Measurements from ENCODE around the gene SPDYE16.
"Not testable (repeated sequence)": the region's sequence is repeated elsewhere in the genome, so short reads cannot be mapped to it uniquely, and the experiment has no call there.

SPDYE16 gene

DNA sequence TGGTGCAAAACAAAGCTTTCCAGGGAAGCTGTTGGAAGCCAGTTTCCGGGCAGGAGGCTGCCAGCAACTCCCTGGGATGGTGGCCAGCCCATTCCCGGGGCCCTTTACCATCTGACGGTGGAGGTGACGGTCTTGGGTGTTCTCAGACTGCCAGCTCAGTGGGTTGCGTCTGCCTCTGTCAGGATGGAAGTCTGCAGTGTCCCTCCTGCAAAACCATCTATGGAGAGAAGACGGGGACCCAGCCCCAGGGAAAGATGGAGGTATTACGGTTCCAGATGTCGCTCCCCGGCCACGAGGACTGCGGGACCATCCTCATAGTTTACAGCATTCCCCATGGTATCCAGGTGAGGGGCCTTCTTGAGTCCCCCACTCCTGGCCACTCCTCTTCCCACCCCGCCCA lies 39.9 kb downstream of the SPDYE16 start:
- DNase-seq: not testable (repeated sequence)

DNA sequence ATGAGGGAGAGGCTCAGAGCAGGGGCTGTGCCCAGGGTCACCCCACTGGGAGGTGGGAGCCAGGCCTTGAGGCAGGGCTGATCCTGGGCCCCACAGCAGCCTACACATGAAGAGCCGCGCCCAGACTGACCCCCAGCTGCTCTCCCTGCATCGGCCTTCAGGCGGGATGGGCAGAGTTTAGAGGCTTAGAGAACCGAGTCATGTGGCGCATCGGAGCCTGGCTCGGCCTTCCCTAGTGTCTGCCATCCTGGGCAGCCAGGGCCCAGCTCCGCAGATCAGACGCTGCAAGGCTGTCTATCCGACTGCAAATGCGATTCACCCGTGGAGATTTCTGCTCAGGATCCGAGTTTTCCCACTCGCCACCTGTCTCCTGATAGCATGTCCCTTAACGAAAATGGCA lies 40.3 kb downstream of the SPDYE16 start:
- DNase-seq: not testable (repeated sequence)

DNA sequence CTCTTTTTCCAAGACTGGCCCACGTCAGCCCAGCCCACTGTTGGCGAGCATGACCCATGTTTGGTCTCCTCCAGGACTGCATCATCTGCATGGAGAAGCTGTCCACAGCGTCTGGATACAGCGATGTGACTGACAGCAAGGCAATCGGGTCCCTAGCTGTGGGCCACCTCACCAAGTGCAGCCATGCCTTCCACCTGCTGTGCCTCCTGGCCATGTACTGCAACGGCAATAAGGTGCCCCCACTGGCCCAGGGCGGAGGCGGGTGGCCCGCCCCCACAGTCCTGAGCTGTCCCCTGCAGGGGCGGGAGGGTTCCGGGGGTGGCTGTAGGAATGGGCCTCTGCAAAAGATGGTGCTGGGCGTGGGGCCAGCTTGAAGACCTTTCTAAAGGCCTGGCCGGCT lies 40.9 kb downstream of the SPDYE16 start:
- DNase-seq: not testable (repeated sequence)

DNA sequence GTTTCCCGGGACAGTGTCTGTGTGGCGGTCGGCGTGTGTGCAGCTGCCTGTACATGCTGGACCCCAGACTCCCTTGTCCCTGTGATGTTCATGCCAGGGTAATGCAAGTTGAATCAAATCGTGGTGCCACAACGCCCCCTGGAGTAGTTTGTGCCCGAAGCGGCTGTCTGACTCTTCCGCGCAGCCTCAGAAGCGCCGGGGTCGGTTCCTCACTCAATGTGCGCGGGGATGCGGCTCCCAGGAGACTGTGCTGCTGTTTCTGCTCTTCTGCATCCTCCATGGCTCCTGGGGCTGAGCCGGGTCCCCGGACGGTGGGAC lies 43.2 kb downstream of the SPDYE16 start:
- not testable (repeated sequence) for DNase-seq

DNA sequence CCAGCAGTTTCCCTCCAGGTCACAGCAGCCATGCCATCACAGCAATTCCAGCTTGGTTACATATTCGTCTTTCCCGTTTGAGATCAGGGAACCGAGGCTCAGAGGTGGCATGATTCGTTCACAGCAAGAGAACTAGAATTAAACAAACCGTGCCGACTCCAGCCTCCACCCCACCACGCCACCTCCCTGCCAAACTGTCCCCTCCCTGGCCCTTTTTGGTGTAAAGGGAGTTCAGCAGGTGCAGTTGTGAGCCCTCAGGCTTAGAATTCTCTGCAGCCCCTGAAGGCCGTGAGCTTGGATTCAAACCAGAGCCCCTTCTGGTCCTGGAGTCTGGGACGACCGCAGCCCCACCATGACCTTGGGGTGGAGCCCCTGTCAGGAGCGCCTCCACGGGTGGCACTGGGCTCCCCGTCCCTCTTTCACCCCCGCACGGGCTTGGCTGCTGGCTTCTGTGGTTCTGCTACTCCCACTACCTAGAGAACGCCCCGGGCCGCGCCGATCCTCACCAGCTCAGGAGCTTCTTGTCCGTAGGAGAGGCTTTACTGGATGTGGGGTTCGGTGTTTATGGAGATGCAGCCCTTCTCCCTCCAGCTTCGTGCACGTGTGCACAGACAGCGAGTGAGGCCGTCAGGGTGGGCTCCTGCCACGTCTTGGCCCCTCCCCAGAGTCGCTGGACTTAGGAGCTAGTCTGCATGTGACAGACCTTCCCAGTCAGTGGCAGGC lies 43.7 kb downstream of the SPDYE16 start:
- not testable (repeated sequence) for DNase-seq

DNA sequence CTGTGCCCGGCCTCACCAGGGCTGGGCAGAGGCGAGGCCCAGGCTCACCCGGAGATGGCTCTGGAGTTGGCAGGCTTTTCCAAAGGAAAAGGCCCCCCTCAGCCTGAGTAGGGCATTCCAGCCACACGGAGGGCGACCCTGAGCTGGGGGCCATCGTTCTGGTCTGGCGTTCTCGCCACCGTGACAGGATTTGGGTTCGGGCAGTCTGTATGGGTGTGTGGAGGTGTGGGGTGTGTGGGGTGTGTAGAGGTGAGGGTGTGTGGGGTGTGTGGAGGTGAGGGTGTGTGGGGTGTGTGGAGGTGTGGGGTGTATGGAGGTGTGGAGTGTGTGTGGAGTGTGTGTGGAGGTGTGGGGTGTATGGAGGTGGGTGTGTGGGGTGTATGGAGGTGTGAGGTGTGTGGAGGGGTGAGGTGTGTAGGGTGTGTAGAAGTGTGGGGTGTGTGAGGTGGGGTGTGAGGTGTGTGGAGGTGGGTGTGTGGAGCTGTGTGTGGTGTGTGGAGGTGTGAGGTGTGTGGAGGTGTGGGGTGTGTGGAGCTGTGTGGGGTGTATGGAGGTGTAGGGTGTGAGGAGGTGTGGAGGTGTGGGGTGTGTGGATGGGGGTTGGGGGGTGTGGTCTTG lies 44.4 kb downstream of the SPDYE16 start:
- DNase-seq: not testable (repeated sequence)

DNA sequence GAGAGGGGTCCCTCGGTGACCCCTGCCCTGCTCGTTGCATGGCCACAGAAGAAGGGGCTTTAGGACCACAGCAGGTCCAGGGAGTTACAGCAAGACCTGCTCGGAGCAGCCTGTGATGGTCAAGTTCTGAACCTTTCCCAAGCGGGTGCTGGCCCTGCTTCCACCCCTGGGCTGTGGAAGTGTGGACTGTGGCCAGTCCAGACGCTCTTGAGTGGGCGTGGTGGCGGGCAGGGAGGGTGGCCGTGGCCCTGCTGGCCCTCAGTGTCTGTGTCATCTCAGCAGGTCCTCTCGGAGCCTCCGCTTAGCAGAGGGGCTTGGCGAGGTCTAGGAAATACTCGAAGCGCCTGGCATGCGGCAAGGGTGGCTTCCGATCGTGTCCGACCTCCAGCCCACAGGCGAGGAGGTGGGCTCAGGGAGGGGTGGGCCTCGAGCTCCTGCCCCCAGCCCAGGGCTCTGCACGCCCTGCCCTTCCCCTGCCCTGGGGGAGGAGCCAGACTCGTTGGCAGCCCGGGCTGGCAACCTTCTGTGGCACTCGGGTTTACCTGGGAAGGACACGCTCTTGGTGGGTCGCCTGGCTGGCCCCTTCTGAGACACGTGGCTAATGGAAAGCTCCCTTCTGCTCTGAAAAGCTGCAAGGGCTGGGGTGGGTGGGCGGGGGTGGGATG lies 45.0 kb downstream of the SPDYE16 start:
- DNase-seq: not testable (repeated sequence)

DNA sequence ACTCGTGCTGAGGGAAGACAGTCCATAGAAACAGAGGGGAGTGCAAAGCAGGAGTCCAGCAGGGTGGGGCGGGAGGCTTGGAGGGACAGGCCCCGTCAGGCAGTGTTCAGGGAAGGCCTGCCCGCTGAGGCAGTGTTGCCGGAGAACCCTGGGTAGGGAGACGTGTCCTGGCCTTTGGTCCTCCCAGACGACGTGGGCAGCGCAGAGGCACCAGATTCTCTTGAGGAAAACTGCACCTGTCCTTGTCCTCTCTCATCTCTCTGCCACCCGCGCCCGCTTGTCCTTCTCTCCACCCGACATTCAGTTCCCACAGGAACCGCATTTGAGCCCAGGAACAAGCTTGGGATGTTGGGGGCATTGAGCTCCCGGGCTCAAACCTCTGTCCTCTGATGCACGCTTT lies 47.4 kb downstream of the SPDYE16 start:
- DNase-seq: not testable (repeated sequence)

DNA sequence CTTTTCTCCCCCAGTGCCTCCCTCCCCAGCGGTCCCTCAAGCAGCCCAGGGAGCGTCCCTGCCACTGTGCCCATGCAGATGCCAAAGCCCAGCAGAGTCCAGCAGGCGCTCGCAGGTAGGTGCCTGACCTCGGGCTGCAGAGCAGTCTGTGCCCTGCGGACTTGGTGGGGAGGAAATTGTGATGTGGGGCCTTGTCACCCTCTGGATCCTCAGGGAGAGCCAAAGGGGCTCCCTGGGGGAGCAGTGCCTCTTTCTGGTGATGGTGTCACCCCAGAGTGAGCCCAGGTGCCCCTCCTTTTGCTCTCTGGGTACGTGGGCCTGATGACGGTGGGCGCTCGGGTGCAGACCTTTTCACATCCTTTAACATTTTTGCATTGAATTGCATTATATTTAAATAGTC lies 51.0 kb downstream of the SPDYE16 start:
- DNase-seq: not testable (repeated sequence)

DNA sequence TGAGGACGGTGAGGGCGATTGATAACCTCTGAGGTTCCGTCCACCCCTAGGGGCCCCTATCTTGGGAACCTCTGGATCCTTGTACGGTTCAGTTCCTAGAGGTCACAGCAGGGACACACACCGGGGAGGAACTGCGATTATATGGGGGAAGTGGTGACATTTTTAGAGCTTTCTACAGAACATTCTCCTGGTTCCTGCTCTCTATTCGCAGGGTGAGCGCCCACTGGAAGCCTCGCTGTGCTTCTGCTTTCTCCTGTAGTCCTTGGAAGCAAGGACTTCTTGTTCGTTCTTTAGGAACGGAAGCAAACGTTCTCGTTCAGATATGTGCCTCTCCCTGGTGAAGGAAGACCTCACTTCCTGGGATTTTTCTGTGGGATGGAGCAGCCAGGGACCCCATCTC lies 55.1 kb downstream of the SPDYE16 start:
- not testable (repeated sequence) for DNase-seq

DNA sequence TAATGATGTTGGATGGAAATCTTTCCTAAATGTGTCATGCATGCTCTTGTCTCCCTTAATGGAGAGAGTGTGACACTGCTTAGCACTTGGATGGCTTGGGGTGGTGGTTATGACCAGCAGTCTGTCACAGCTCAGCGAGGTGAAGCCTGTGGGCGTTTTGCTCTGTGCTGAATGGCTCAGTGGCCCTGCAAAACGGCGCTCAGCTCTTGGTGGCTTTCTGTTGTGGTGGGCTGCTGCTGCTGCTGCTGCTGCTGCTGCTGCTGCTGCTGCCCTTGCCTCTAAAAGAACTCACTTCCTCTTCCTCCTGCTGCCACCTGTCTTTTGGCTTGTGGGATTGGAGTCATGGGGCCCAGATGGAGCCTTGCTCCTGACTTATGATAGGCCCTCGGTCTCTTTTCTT lies 56.5 kb downstream of the SPDYE16 start:
- DNase-seq: not testable (repeated sequence)

DNA sequence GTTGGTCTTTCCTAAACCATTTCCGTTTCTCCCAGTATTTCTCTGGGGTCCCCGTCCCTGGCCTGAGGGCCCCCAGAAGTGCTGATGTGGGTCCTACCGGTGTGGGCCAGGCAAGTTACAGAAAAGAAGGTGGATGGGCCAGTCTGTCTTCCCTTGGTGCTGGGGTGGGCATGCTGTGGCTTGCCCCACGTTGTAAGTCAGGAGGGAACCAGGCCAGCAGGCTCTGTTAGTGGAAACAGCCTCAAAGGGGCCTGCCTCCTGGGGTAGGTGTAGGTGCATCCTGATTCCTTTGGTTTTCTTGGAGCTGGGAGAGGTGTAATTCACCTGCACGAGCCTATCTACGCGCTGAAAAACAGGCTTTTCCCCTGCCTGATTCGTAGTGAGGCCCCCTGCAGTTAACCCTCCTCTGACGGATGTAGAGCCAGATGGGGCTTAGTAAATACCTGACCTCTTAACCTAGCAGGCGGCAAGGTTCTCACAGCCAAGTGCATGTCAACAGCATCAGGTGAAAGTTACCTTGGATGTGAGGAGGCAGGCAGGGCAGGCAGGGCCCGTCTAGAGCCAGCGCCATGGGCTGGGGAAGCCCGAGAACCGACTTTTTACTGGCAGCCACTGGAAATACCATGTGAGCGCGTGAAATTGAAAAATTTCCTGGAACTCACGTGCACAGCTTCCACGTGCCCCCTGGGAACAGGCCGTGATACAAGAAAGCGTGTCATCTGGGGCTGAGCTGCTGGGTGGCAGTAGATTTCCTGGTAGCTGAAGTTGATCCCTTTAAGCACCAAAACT lies 57.1 kb downstream of the SPDYE16 start:
- DNase-seq: not testable (repeated sequence)

DNA sequence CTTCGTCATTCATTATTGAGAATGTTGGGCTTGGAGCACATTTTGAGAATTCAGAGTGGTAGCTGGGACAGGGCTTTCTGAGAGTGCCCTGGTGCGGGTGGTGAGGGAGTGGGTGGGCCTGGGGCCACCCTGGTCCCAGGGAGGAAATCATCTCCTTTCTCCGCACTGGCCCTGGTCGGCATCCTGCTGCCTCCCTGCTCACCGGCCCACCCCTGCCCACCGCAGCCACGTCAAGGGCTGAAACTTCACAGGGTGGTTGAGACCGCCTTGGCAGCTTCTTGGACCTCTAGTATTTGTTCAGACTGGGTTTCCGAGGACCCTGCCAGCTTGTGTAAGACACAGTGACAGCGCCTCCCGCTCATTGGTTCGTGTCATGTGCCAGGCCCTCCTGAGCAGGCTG lies 58.6 kb downstream of the SPDYE16 start:
- DNase-seq: not testable (repeated sequence)

DNA sequence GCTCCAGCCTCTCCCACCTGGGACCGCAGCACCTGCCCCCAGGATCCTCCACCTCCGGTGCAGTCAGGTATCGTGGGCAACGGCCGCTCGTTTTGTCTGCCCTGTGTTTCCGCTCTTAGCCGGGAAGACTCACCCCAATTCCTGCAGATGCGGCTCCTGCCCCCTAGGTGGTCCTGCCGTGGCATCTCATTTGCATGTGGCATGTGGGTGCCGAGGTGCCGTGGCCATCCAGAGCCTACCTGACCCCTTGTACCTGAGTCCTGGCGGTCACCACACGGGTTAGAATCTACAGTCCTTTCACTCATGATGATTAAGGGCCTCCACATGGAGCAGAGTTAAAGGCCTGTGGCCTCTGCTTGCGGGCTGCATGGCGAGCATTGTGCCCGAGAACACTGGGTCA lies 60.0 kb downstream of the SPDYE16 start:
- not testable (repeated sequence) for DNase-seq

DNA sequence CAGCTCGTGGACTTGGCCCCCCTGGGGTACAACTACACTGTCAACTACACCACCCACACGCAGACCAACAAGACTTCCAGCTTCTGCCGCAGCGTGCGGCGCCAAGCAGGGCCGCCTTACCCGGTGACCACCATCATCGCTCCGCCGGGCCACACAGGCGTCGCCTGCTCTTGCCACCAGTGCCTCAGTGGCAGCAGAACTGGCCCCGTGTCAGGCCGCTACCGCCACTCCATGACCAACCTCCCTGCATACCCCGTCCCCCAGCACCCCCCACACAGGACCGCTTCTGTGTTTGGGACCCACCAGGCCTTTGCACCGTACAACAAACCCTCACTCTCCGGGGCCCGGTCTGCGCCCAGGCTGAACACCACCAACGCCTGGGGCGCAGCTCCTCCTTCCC lies 60.4 kb downstream of the SPDYE16 start:
- not testable (repeated sequence) for DNase-seq

Measured in NCI-H69 (cell line).